HepG2 (cell line): ENCODE data around the gene SLC25A22. TPM values are rescaled to one million over a fixed set of nuclear protein-coding genes. Genes with fewer than 3 reads are reported as not detected.

Experiments
- ARHGAP35 ChIP-seq: sonication (generic); formaldehyde crosslinking; IDR thresholded peaks from 2 replicates; pipeline ENCODE4 v1.9.0; 2022; ENCODE audit warnings: mild to moderate bottlenecking, inconsistent platforms, moderate library complexity, missing genetic modification reagents, borderline replicate concordance
- HBP1 ChIP-seq: IDR thresholded peaks from 2 replicates; pipeline ENCODE4 v1.6.1; 2016; ENCODE audit warnings: low read depth, control low read depth
- HOXD1 ChIP-seq: sonication (generic); formaldehyde crosslinking; IDR thresholded peaks from 2 replicates; pipeline ENCODE4 v1.5.0; 2020; ENCODE audit warnings: missing genetic modification reagents
- KAT7 ChIP-seq: IDR thresholded peaks from 2 replicates; pipeline ENCODE4 v1.6.1; 2018; ENCODE audit warnings: borderline replicate concordance, missing compliant biosample characterization
- MNT ChIP-seq: fragments of 450-650 bp; IDR thresholded peaks from 2 replicates; pipeline ENCODE4 v1.6.1; 2016
- POLR2AphosphoS5 ChIP-seq: IDR thresholded peaks from 2 replicates; pipeline ENCODE4 v1.6.1; 2012; ENCODE audit warnings: low read depth, low read length
- POLR2G ChIP-seq: fragments of 200-400 bp; formaldehyde crosslinking; IDR thresholded peaks from 2 replicates; pipeline ENCODE4 v1.6.1; 2018; ENCODE audit warnings: mild to moderate bottlenecking, low read depth, low read length, moderate library complexity
- SP4 ChIP-seq: sonication (generic); formaldehyde crosslinking; IDR thresholded peaks from 2 replicates; pipeline ENCODE4 v1.8.1; 2023; ENCODE audit warnings: mild to moderate bottlenecking, missing genetic modification reagents
- TERF1 ChIP-seq: sonication (generic); formaldehyde crosslinking; IDR thresholded peaks from 2 replicates; pipeline ENCODE4 v1.8.0; 2022; ENCODE audit warnings: mild to moderate bottlenecking, missing genetic modification reagents, moderate library complexity
- TSC22D2 ChIP-seq: sonication (generic); formaldehyde crosslinking; IDR thresholded peaks from 2 replicates; pipeline ENCODE4 v1.5.1; 2020; ENCODE audit warnings: missing genetic modification reagents, mild to moderate bottlenecking, borderline replicate concordance
- ZBTB44 ChIP-seq: sonication (generic); formaldehyde crosslinking; IDR thresholded peaks from 2 replicates; pipeline ENCODE4 v1.4.0; 2020; ENCODE audit warnings: missing genetic modification reagents
- ZFY ChIP-seq: sonication (generic); formaldehyde crosslinking; IDR thresholded peaks from 2 replicates; pipeline ENCODE4 v1.4.0; 2020; ENCODE audit warnings: missing genetic modification reagents
- ZNF274 ChIP-seq: sonication (generic); formaldehyde crosslinking; IDR thresholded peaks from 2 replicates; pipeline ENCODE4 v1.5.1; 2020; ENCODE audit warnings: mild to moderate bottlenecking, missing genetic modification reagents
- ZNF280B ChIP-seq: sonication (generic); formaldehyde crosslinking; IDR thresholded peaks from 2 replicates; pipeline ENCODE4 v1.5.0; 2020; ENCODE audit warnings: missing genetic modification reagents, mild to moderate bottlenecking, borderline replicate concordance
- ZNF383 ChIP-seq: sonication (generic); formaldehyde crosslinking; IDR thresholded peaks from 2 replicates; pipeline ENCODE4 v1.4.0; 2020; ENCODE audit warnings: missing genetic modification reagents, mild to moderate bottlenecking, borderline replicate concordance
- ZNF703 ChIP-seq: sonication (generic); formaldehyde crosslinking; IDR thresholded peaks from 2 replicates; pipeline ENCODE4 v1.5.1; 2020; ENCODE audit warnings: missing genetic modification reagents, mild to moderate bottlenecking, moderate library complexity, borderline replicate concordance
- ZNF777 ChIP-seq: sonication (generic); formaldehyde crosslinking; IDR thresholded peaks from 2 replicates; pipeline ENCODE4 v1.4.0; 2020; ENCODE audit warnings: missing genetic modification reagents
- ZNF782 ChIP-seq: sonication (generic); formaldehyde crosslinking; IDR thresholded peaks from 2 replicates; pipeline ENCODE4 v1.4.0; 2020; ENCODE audit warnings: missing genetic modification reagents, mild to moderate bottlenecking, borderline replicate concordance
- ZNF792 ChIP-seq: IDR thresholded peaks from 2 replicates; pipeline ENCODE4 v1.6.1; 2016
- ZSCAN5A ChIP-seq: sonication (generic); formaldehyde crosslinking; IDR thresholded peaks from 2 replicates; pipeline ENCODE4 v1.8.0; 2022; ENCODE audit warnings: mild to moderate bottlenecking, missing genetic modification reagents, borderline replicate concordance
- polyA plus RNA-seq, 8 experiments: library from polyadenylated mRNA; depleted of rRNA in 3 of 8; stranded (reverse) in 7 of 8; unstranded in 1 of 8; fragments of >200 nt; fragmentation: Illumina TruSeq in 4 of 8; extraction: Trizol in 4 of 8; gene quantifications; 2 replicates each; pipeline versions ENCODE4 v1.2.1 to v1.2.3, GENCODE V29; 2011 to 2016; ENCODE audit warnings: low read depth in 4 of 8, missing spikeins in 1 of 8, mixed read lengths in 1 of 8; ENCODE audit not compliant: insufficient read depth in 1 of 8
- total RNA-seq, 5 experiments: library from RNA; depleted of rRNA; stranded (reverse); fragments of >200 nt; fragmentation: Illumina TruSeq; extraction: Trizol; gene quantifications; 2 replicates each; pipeline ENCODE4 v1.2.3, GENCODE V29; 2016; ENCODE audit warnings: low read depth in 1 of 5

The SLC25A22 gene
- total and polyA plus RNA-seq, 2 of the 13 experiments (the other 11 are each of a cell fraction or from before 2014, with no cell fraction given), result 12.4 to 19.2 TPM

- TF ChIP-seq ZNF274 (0 out of 2 replicates have a peak, but pooled peaks have one; percentile 58), ZNF280B (0 out of 2 replicates have a peak, but pooled peaks have one; percentile 27), ZBTB44 (CRISPR knock-in tag) (no peak), KAT7 (CRISPR knock-in tag) (peak; percentile 42; the same call in 1 of the 2 replicates), ZSCAN5A (CRISPR knock-in tag) (no peak), ZNF703 (CRISPR knock-in tag) (no peak), ZNF777 (peak; percentile 52), HBP1 (no peak), HOXD1 (CRISPR knock-in tag) (peak; percentile 11; the same call in 1 of the 2 replicates), ZNF383 (no peak), ZNF782 (CRISPR knock-in tag) (0 out of 2 replicates have a peak, but pooled peaks have one; percentile 22), TSC22D2 (CRISPR knock-in tag) (peak; percentile 75; the same call in 1 of the 2 replicates), ZFY (peak; percentile 90), ZNF792 (CRISPR knock-in tag) (peak; percentile 16), SP4 (CRISPR knock-in tag) (peak; percentile 47), POLR2G (peak; percentile 63), POLR2AphosphoS5 (peak; percentile 60), MNT (no peak), TERF1 (CRISPR knock-in tag) (no peak), ARHGAP35 (CRISPR knock-in tag) (no peak)
Observed at GRCh38 chr11:747158-748006, 50.7 kb downstream of the SLC25A22 start, which contains the start of gene TALDO1 (continued).
